GM18517 (cell line): ENCODE data around the gene ATP11A.

Source experiments
- ATAC-seq: cut with Tn5 transposase; IDR thresholded peaks from one replicate; pipeline ENCODE4 v1.9.1; 2021; ENCODE audit warnings: mild to moderate bottlenecking, moderate library complexity; ENCODE audit not compliant: unreplicated experiment

ATP11A gene

DNA sequence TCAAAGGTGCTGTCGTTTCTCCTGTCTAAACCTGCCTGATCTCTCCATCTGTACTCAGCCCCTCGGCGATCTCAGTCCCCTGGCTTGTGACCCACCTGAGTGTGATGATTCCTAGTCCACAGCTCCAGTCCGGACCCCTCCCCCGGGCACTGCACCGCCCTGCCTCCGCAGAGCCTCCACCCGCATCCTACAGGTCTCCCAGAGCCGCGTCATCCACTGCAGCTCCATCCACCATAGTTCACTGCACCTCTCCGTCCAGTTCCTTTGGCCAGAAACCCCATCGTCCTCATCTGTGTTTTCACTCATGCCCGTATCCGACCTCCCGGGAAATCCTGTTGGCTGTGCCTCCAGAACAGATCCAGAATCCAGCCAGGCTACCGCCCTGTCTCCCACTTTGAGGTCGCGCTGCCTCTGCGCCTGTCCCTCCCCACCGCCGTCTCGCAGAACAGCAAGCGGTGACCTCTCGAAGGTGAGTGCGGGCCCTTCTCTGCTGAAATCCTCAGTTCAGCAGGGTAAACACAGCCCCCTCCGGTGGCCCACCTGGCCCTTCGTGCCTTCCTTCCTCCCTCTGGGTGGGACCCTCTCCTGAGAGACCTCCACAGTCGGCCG, 227.3 kb downstream of the ATP11A start:
- no peak for ATAC-seq

DNA sequence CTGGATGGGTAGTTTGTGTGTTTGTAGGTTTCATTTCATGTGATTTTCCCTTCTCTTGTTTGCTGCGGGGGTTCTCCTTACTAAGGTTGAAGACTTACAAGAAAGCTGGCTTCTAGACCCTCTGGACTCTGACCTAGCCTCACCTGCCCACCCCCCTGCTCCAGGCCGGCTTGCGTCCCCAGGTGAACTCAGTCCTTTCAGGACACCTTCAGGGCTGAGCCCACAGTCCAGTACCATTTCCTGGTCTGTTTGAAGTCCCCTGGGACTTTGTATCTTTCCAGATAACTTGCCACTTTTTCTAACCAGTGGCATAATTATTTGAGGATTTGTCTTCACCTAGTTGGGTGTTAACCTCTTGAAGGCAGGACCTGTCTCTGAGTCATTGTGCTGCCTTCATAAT, 227.9 kb downstream of the ATP11A start:
- no peak for ATAC-seq

DNA sequence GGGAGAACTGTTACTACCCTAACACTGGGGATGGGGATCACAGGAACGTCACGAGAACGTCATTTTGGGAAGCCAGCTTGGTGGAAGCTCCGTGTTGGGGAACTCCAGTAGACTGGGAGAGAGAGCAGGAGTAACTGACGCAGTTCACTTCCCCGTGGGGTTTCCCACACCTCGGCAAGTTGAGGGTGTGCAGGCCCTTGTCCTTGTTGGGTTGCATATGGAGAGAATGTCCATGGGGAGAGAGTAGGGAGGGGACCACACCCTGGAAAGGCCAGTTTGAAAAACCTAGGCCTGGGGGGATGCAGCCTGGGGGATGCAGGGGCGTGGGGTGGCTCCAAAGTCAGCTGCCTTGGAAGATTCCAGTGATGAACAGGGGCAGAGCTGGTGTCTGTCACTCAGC, 228.4 kb downstream of the ATP11A start:
- no peak for ATAC-seq

DNA sequence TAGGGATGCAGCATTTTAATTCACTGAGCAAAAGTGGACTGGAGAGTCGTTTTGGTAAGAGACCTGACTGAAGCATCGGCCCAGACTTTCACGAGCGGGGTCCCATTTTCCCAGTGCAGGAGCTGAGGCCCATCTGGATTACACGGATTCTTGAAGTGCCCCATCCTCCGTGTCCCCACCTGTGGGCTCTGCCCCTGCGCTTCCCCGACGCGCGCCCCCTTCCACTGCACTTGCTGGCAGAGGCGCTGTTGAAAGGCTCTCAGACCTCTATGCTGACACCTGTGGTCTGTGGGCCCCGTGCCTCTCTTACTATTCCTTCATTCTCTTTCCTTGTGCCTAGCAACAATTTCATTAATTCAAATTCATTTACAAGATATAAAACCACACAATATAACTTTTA, 228.9 kb downstream of the ATP11A start:
- no peak for ATAC-seq

DNA sequence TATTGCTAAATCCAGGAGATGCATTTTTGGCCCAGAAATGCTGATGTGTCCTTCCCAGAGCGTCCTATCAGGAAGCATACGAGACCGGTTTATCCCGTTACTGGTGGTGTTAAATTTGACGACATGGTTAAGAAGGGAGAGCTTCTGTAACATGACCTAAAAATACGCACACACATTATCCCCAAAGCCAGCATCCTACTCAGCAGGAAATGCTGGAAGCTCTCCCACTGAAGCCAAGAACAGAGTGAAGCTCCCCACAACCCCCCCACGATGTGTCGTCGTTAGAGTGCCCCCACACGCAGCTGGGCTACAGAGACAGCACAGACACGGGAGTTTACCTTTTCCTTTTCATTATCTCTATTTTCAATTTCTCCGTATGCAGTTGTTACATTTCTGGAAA, 234.1 kb downstream of the ATP11A start:
- ATAC-seq, result no peak

DNA sequence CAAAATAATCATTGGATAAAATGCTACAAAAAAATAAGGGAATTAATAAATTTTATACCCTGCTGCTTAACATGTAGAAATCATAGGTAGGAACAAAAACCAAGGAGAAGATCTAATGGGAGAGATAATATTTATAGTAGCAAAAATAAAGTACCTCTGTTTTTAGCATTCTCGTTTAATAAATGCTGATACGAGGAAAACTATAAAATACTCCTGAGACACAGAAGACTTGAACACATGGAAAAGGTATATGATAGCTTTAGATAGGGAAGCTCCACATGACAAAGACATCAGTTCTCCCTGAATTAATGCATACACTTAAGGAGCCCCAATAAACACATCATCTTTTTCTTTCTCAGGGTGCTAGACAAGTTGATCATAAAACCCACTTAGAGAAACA, 234.5 kb downstream of the ATP11A start:
- no peak for ATAC-seq

DNA sequence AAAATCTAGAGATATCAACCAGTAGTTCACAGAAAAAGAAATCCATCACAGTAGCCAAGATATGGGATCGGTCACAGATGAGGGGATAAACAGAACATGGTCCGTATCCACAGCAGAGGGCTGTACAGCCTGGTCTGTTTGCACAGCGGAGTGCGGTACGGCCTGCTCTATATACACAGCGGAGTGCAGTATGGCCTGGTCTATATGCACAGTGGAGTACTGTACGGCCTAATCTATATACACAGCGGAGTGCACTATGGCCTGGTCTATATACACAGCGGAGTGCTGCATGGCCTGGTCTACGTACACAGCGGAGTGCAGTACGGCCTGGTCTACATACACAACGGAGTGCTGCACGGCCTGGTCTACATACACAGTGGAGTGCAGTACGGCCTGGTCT, 236.2 kb downstream of the ATP11A start:
- ATAC-seq, result no peak

DNA sequence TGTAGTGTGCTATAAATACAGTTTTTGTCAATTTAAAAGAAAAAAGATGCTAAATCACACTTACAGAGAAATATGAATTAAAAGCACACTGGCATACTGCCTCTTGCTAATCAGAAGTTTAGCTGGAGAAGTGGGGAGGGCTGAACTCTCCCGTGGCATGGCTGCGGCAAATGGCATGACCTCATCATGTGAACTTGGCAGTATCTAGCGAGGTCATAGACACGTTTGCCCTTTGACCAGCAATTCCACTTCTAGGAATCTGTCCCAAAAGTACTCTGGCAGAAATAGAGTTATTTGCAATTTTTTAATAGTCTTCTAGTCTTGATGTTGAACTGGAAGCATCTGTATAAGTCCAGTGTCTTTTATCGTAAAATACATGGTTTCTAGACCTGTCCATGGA, 237.2 kb downstream of the ATP11A start:
- ATAC-seq, result no peak

DNA sequence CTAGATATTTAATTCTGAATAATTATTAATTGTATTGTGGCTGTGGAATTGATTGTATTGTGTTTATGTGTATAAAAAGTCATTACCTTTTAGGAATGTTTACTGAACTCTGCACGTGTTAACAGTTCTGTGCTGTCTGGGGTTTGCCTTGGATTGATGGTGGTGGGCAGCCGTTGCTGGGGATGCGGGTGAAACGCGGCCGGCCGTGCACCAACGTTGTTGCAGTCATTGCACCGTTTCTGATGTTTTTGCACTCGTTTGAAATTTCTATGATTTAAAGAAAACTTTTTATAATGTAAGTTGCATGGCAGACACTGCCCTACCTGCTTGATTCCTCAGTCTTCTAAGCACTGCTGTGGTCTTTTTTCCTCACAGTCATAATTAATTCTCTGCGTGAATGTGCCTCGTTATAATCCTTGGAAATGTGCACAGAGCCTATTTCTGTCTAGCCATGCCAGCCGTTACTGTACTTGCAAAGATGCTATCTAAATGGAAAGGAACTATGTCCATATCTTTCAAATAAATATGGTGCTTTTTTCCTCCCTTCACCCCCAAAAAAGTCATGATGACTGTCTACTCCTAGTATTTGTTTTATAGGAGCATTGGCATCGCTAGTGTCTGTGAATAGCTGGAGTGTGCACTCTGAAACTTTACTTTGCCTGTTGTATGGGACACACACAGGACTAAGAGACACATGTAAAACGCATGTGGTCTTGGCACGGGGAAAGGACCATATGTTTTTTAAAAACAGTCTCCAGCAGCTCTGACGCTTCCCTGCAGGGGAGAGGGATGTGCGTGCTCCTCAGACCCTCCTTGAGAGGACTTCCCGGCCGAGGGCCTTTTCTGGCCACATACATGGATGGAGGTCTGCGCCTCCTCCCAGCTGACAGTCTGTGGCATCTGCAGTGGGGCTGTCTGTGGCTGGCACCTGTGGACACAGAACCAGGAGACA, 238.5 kb downstream of the ATP11A start:
- ATAC-seq, result no peak

DNA sequence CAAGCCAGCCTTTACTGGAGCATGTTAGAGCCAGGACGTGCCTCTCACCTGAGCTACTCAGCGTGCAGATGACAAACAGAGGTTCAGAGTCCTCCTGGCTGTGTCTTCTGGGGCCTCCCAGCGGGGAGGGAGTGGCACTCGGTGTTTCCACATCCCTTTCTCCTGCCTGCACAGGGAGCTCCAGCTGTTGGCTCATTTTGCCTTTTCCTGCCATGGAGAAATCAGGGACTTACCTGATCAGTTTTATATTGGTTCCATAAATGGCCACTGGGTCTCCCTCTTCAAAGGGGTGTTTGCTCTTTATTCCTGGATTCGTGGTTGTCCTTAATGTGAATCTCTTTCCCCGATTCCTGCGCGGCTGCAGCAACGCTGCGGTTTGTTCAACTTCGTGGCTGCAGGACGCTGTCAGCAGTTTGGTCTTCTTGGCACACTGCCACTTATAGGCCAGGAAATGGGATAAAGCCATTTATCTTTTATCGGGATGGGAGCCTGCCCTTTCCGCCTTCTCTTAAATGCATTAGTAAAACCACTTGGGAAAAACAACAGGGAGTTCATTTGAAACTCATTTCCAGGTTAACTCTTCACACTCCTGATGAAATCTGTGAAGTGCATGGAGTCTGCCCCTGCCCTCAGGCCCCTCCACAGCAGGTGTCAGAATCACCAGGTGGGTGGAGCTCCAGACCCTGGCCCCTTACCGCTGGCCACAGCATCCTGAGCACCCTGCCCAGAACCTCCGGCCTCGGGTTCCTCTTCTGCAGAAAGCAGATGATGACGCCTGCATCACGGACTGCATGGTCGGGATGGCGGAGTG, 239.3 kb downstream of the ATP11A start:
- no peak for ATAC-seq

DNA sequence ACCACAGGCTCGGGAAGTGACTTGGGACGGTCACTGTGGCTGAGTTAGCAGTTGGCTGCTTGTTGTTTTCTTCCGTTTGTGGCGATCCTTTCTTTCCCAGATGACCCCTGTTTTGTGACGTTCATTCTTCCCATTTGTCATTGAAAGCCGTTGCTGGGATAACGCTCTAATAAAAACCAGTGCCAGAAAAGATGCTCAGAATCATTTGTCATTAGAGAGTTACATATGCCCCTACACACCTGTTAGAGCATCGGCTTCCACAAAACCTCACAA, 239.9 kb downstream of the ATP11A start:
- no peak for ATAC-seq

DNA sequence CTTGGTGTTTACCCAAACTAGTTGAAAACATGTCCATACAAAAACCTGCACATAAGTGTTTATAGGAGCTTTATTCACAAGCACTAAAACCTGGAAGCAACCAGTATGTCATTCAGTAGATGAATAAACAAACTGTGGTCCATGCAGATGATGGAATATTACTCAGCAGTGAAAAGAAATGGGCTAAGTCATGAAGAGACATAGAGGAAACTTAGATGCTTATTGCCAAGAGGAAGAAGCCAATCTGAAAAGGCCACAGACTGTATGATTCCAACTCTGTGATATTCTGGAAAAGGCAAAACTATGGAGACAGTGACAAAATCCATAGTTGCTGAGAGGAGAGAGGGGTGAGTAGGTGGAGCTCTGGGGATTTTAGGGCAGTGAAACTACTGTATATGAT, 240.4 kb downstream of the ATP11A start:
- ATAC-seq, result no peak

DNA sequence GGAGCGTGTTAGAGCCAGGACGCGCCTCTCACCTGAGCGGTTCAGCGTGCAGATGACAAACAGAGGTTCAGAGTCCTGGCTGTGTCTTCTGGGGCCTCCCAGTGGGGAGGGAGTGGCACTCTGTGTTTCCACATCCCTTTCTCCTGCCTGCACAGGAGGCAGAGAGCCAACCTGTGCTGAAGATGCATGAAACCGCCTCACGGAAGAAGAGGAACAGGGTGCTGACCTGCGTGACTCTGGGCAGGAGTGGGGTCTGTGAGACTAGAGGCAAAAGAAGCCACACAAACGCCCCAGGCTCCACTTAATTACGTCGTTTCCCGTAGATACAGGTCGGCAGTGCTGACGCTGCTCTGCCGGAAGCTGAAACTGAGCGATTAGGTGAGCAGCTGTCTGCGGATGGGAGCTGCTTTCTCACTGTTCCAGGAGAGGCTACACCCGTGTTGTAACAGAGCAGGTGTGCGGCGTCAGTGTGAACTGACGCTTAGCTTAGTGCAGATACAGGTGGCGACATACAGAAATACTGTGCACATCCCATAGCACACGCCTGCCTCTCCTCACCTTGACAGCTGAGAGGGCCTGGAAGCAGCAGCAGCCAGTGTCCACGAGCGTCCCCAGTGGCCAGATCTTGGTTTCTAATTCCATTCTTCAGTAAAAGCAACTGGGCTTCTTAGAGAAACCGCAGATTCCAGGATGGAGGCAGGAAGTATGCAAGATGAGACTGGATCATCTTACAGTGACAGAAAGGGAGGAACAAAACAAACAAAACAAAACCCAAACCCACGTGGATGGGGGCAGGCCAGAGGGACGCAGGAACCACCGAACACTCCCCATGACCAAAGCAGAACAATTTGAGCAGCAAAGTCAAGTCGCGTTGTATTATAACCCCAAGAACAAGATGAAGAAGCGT, 241.4 kb downstream of the ATP11A start:
- no peak for ATAC-seq

DNA sequence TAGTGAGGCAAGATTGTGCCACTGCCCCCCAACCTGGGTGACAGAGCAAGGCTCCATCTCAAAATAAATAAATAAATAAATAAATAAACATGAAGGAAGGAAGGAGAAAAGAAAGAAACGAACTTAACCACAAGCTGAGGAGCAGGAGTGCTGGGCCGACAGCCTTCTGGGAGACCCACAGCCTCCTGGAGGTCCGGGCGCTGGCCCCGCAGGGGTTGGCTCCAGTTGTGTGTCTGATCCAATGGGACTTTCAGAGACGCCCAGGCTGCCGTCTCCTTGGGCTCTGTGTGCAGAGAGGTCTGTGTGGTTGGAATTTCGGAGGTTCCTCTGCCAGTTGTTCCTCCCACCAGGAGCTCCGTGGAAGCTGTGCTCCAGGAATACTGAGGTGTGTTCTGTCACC, 243.1 kb downstream of the ATP11A start:
- no peak for ATAC-seq

DNA sequence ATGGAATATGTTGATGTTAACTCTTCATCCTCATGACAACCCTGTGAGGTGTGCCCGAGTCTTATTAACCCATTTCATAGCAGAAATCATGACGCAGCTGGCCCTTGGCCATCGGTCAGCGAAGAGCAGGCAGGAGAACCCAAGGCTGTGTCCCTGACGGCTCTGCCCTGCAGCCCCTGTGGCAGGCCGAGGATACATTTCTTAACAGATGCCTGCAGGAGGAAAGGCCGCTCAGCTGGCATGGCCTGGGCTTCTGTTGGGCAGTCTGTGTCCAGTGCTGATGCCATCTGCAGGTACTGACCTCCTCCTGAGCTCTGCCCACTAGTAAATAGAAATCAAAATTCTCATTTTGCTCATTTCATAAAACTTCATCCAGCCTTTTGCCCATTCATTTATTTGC, 243.8 kb downstream of the ATP11A start:
- no peak for ATAC-seq

DNA sequence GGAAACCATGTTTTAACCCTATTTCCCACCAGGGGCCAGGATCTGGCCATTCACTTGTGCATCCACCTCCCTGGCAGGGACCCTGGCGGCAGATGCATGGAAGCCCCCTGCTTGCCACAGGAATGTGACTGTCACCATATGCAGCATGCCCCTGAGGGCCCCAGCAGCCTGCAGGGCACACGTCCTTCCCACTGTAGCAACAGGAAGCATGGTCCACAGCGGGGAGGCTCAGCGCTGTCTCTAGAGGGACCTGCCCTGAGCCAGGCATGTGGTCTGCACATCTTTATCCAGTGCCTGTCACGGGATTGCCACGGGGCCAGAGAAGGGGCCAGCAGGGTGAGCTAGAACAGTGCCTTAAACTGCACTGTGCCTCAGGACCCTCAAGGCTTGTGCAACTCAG, 244.2 kb downstream of the ATP11A start:
- ATAC-seq, result no peak
